ENCODE measurements around the gene TRIM8. TPM values are rescaled to one million over a fixed set of nuclear protein-coding genes. Genes with fewer than 3 reads are reported as not detected.

Gene TRIM8
- total and polyA plus RNA-seq, 9 of the 15 experiments (the other 6 are each of a cell fraction or from before 2014, with no cell fraction given): 1.7 to 26.0 (median 9.1) TPM

DNA sequence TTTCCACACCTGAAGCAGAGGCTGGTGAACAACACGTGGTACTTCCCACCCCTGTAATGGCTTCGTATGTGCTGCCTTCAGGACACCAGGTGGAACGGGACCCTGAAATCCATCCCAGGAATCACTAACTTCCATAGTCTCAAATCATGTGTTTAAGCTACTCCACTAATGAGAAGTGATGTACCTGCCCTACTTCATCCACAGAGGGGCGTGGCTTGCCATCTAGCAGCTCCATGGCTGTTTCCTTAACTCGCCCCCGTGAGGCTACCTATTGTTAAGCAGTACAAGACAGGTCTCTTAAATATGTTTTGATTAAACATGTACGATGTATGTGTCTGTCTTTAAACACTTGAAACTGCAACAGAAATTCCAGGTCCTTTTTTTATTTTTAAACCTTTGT, 38.1 kb downstream of the TRIM8 start:
- FAIRE-seq (peak; percentile 80), DNase-seq (ENCODE audit: extremely low read depth in 1 of 4, low spot score in 3 of 4) (peak in 3 of 4 experiments; percentile 41 to 46 (median 41)), ATAC-seq (peak; percentile 62)
- ChIA-PET POLR2A (no interaction called here), CTCF (ENCODE audit: low intra/inter-chr PET ratio) (no interaction called here)
- no peaks in the 10 kb centered on the region for H3K9me3 ChIP-seq (replicated peaks; ENCODE audit: control insufficient read depth, insufficient read depth, low read depth, low read length)
- no peak overlapping the region for H3K9ac ChIP-seq (ENCODE audit: insufficient read depth in 1 of 2, low read depth in 2 of 2, low read length in 2 of 2)
- intact Hi-C loops (cut with micrococcal nuclease): no loop called here
- H3K9me1 ChIP-seq (ENCODE audit: control insufficient read depth, insufficient read depth, low read length): no peaks in the 10 kb centered on the region
- H3K27ac ChIP-seq (ENCODE audit: extremely low read depth, low read depth, low read length): no peak overlapping the region
- H3K4me3 ChIP-seq: no peak overlapping the region
- H3K4me1 ChIP-seq (replicated peaks in 1 of 2; ENCODE audit: control insufficient read depth in 2 of 2, insufficient read depth in 2 of 2, low read length in 2 of 2): peaks cover 6 to 14% of the 10 kb centered on the region in 2 experiments
- in situ Hi-C loops (cut with MboI): no loop called here
- BruUV-seq (replicated peaks): no TSS peak
- 71% methylated on average over 7 of the region's 7 CpGs for WGBS (ENCODE audit: insufficient coverage, low coverage, missing lambda C conversion rate)
- no peak overlapping the region for H2AFZ ChIP-seq (ENCODE audit: low read depth, low read length)
- H4K20me1 ChIP-seq (replicated peaks; ENCODE audit: control insufficient read depth, insufficient read depth, low read length): no peaks in the 10 kb centered on the region
- H3K36me3 ChIP-seq (ENCODE audit: control insufficient read depth, insufficient read depth, low read length): peaks cover 5% of the 10 kb centered on the region; the same call in 1 of the 3 replicates
- H3K4me2 ChIP-seq (ENCODE audit: insufficient read depth, low read length): no peak overlapping the region
- H3K79me2 ChIP-seq (ENCODE audit: control insufficient read depth, insufficient read depth, low read length): no peaks in the 10 kb centered on the region
- no peaks in the 10 kb centered on the region for H3K27me3 ChIP-seq (ENCODE audit: control insufficient read depth in 2 of 2, insufficient read depth in 2 of 2, low read length in 2 of 2)
- TF ChIP-seq ZNF436 (CRISPR knock-in tag; IDR thresholded peaks at IDR 0.05): no peak
- TF ChIP-seq, protein P1, sequence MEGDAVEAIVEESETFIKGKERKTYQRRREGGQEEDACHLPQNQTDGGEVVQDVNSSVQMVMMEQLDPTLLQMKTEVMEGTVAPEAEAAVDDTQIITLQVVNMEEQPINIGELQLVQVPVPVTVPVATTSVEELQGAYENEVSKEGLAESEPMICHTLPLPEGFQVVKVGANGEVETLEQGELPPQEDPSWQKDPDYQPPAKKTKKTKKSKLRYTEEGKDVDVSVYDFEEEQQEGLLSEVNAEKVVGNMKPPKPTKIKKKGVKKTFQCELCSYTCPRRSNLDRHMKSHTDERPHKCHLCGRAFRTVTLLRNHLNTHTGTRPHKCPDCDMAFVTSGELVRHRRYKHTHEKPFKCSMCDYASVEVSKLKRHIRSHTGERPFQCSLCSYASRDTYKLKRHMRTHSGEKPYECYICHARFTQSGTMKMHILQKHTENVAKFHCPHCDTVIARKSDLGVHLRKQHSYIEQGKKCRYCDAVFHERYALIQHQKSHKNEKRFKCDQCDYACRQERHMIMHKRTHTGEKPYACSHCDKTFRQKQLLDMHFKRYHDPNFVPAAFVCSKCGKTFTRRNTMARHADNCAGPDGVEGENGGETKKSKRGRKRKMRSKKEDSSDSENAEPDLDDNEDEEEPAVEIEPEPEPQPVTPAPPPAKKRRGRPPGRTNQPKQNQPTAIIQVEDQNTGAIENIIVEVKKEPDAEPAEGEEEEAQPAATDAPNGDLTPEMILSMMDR (IDR thresholded peaks at IDR 0.05 in 2 of 3, conservative IDR thresholded peaks at IDR 0.05 in 1 of 3; ENCODE audit: insufficient read depth in 2 of 3, low read depth in 1 of 3, low read length in 3 of 3): 0 out of 6 replicates have a peak, but pooled peaks of 1 of the 3 experiments have one; percentile 22

- H3K9ac ChIP-seq (ENCODE audit: insufficient read depth in 1 of 2, low read depth in 2 of 2, low read length in 2 of 2): no peak overlapping the region
- POLR2A ChIA-PET: no interaction called here
- H3K79me2 ChIP-seq (ENCODE audit: control insufficient read depth, insufficient read depth, low read length): no peaks in the 10 kb centered on the region
- H3K4me2 ChIP-seq (ENCODE audit: insufficient read depth, low read length): no peak overlapping the region
- no peaks in the 10 kb centered on the region for H3K9me1 ChIP-seq (ENCODE audit: control insufficient read depth, insufficient read depth, low read length)
- H3K9me3 ChIP-seq (replicated peaks; ENCODE audit: control insufficient read depth, insufficient read depth, low read depth, low read length): no peaks in the 10 kb centered on the region
- H4K20me1 ChIP-seq (replicated peaks; ENCODE audit: control insufficient read depth, insufficient read depth, low read length): no peaks in the 10 kb centered on the region
- no peaks in the 10 kb centered on the region for H3K27me3 ChIP-seq (ENCODE audit: control insufficient read depth in 2 of 2, insufficient read depth in 2 of 2, low read length in 2 of 2)
- 74% methylated on average over 4 of the region's 4 CpGs for WGBS (ENCODE audit: insufficient coverage, low coverage, missing lambda C conversion rate)
- in situ Hi-C loops (cut with MboI): no loop called here
- H2AFZ ChIP-seq (ENCODE audit: low read depth, low read length): no peak overlapping the region
- no peak overlapping the region for H3K27ac ChIP-seq (ENCODE audit: extremely low read depth, low read depth, low read length)
- H3K4me3 ChIP-seq: no peak overlapping the region
- ATAC-seq (no peak), FAIRE-seq (no peak), DNase-seq (ENCODE audit: extremely low read depth in 1 of 4, low spot score in 3 of 4) (no peak)
- H3K4me1 ChIP-seq (replicated peaks in 1 of 2; ENCODE audit: control insufficient read depth in 2 of 2, insufficient read depth in 2 of 2, low read length in 2 of 2): peaks cover 6 to 14% of the 10 kb centered on the region in 2 experiments
- CTCF ChIA-PET (ENCODE audit: low intra/inter-chr PET ratio): no interaction called here
- intact Hi-C loops (cut with micrococcal nuclease): no loop called here
- no TSS peak for BruUV-seq (replicated peaks)
- peaks cover 5% of the 10 kb centered on the region; the same call in 1 of the 3 replicates for H3K36me3 ChIP-seq (ENCODE audit: control insufficient read depth, insufficient read depth, low read length)
- TF ChIP-seq ATF1 (CRISPR knock-in tag; IDR thresholded peaks at IDR 0.05) (no peak), ATF1 (tag; IDR thresholded peaks at IDR 0.05) (no peak), HNRNPLL (IDR thresholded peaks at IDR 0.05; ENCODE audit: low read depth, low read length, poor library complexity, severe bottlenecking) (no peak), FOS (IDR thresholded peaks at IDR 0.05; ENCODE audit: extremely low read depth, insufficient read length) (no peak), ZEB2 (IDR thresholded peaks at IDR 0.05) (no peak), EGR1 (conservative IDR thresholded peaks at IDR 0.05) (no peak), FUS (optimal IDR thresholded peaks at IDR 0.05; ENCODE audit: low read depth, low read length) (no peak), SIN3A (IDR thresholded peaks at IDR 0.05; ENCODE audit: borderline replicate concordance in 2 of 2, control insufficient read depth in 1 of 2, low read depth in 2 of 2, low read length in 2 of 2) (no peak), POU5F1 (IDR thresholded peaks at IDR 0.05; ENCODE audit: borderline replicate concordance, low read depth, low read length, partially characterized antibody) (no peak), GTF2F1 (IDR thresholded peaks at IDR 0.05; ENCODE audit: low read depth, low read length) (no peak), CBFA2T3 (IDR thresholded peaks at IDR 0.05) (no peak), JUNB (CRISPR knock-in tag; conservative IDR thresholded peaks at IDR 0.05) (no peak), POLR3A (IDR thresholded peaks at IDR 0.05; ENCODE audit: borderline replicate concordance, extremely low read depth, insufficient read depth, insufficient read length) (no peak)
- TF ChIP-seq, protein P2, sequence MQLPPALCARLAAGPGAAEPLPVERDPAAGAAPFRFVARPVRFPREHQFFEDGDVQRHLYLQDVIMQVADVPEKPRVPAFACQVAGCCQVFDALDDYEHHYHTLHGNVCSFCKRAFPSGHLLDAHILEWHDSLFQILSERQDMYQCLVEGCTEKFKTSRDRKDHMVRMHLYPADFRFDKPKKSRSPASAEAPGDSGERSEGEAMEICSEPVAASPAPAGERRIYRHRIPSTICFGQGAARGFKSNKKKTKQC (CRISPR knock-in tag; IDR thresholded peaks at IDR 0.05): no peak
These were observed 38.7 kb downstream of the TRIM8 start for GRCh38 chr10:102682981-102683380.
